Keratinocyte (primary cell): ENCODE measurements around the gene TSR1. TPM values are rescaled to one million over a fixed set of nuclear protein-coding genes. Genes with fewer than 3 reads are reported as not detected.

ENCODE experiments used
- DNase-seq: peaks from one replicate; pipeline ENCODE4 v3.0.0-alpha.2; 2011; ENCODE audit warnings: low read depth, missing footprints, low spot score
- FAIRE-seq: peaks from 2 replicates; lab custom pipeline; 2011; peaks lifted over from hg19 to GRCh38; lab: Jason Lieb, UNC
- H2AFZ ChIP-seq: 2 replicates; pipeline ENCODE4 v1.6.0; 2012; ENCODE audit warnings: low read length, control low read depth, inconsistent platforms; ENCODE audit not compliant: control insufficient read depth
- H3K27ac ChIP-seq: 2 replicates; pipeline ENCODE4 v1.5.1; 2011; ENCODE audit warnings: low read length; ENCODE audit not compliant: control insufficient read depth, insufficient read depth
- H3K27me3 ChIP-seq: 3 replicates; pipeline ENCODE4 v1.6.0; 2011; ENCODE audit warnings: low read length; ENCODE audit not compliant: control insufficient read depth, insufficient read depth; ENCODE audit errors: extremely low read depth
- H3K36me3 ChIP-seq, 2 experiments: 2 replicates in 1 of 2; 3 replicates in 1 of 2; pipeline ENCODE4 v1.5.1; 2011; ENCODE audit warnings: low read length in 2 of 2, mild to moderate bottlenecking in 1 of 2; ENCODE audit not compliant: control insufficient read depth in 2 of 2, insufficient read depth in 2 of 2; ENCODE audit errors: extremely low read depth in 1 of 2
- H3K4me1 ChIP-seq: 3 replicates; pipeline ENCODE4 v1.5.1; 2011; ENCODE audit warnings: low read length; ENCODE audit not compliant: control insufficient read depth, insufficient read depth; ENCODE audit errors: extremely low read depth
- H3K4me2 ChIP-seq: 3 replicates; pipeline ENCODE4 v1.6.0; 2011; ENCODE audit warnings: low read depth, low read length; ENCODE audit not compliant: control insufficient read depth, insufficient read depth; ENCODE audit errors: extremely low read depth
- H3K4me3 ChIP-seq, 3 experiments: fragments of 200-600 bp in 1 of 3; sonication (generic) in 1 of 3; 2 replicates in 2 of 3; 3 replicates in 1 of 3; pipeline ENCODE4 v1.5.1; 2011 to 2016; ENCODE audit warnings: low read length in 3 of 3, mild to moderate bottlenecking in 3 of 3, control low read depth in 2 of 3, inconsistent platforms in 1 of 3, low read depth in 1 of 3, mixed read lengths in 1 of 3, mixed run types in 1 of 3, moderate library complexity in 1 of 3; ENCODE audit not compliant: control insufficient read depth in 2 of 3, insufficient read depth in 2 of 3; ENCODE audit errors: extremely low read depth in 1 of 3
- H3K79me2 ChIP-seq: 2 replicates; pipeline ENCODE4 v1.6.0; 2012; ENCODE audit warnings: low read length; ENCODE audit not compliant: control insufficient read depth, insufficient read depth
- H3K9ac ChIP-seq: 3 replicates; pipeline ENCODE4 v1.6.0; 2011; ENCODE audit warnings: low read length; ENCODE audit not compliant: control insufficient read depth, insufficient read depth; ENCODE audit errors: extremely low read depth
- H3K9me1 ChIP-seq: 3 replicates; pipeline ENCODE4 v1.6.0; 2011; ENCODE audit warnings: low read length; ENCODE audit not compliant: control insufficient read depth, insufficient read depth; ENCODE audit errors: extremely low read depth
- H3K9me3 ChIP-seq: 2 replicates; pipeline ENCODE4 v1.5.1; 2012; ENCODE audit warnings: low read depth, low read length; ENCODE audit not compliant: control insufficient read depth
- H4K20me1 ChIP-seq: 3 replicates; pipeline ENCODE4 v1.6.0; 2011; ENCODE audit warnings: low read length; ENCODE audit not compliant: control insufficient read depth, insufficient read depth; ENCODE audit errors: extremely low read depth
- EZH2 ChIP-seq: IDR thresholded peaks from one replicate; pipeline ENCODE4 v1.6.1; 2012; ENCODE audit warnings: inconsistent platforms, mild to moderate bottlenecking, low read length, moderate library complexity
- dilution Hi-C: fragments of 300-500 bp; cut with MboI; formaldehyde crosslinking; loops from one replicate; pipeline ENCODE4 v1.7.0; 2020; ENCODE audit warnings: low sequenced_read_pairs; ENCODE audit not compliant: extremely low pct_ligation_motif_present
- polyA plus RNA-seq, 5 experiments: library from polyadenylated mRNA; depleted of rRNA in 3 of 5; stranded (reverse) in 3 of 5; stranded (forward) in 1 of 5; unstranded in 1 of 5; fragments of >200 nt; gene quantifications; 1 replicate in 1 of 5; 2 replicates in 3 of 5; 3 replicates in 1 of 5; pipeline versions ENCODE4 v1.2.1 to v1.2.3, GENCODE V29; 2011 to 2012; ENCODE audit warnings: missing spikeins in 2 of 5, low read depth in 1 of 5, low replicate concordance in 1 of 5
- TF ChIP-seq, protein P1 (sequence below), 3 experiments: IDR thresholded peaks in 1 of 3; conservative IDR thresholded peaks in 1 of 3; optimal IDR thresholded peaks in 1 of 3; 2 replicates in 2 of 3; 3 replicates in 1 of 3; pipeline versions ENCODE3 to v1.5.1; 2011; ENCODE audit warnings: low read length in 3 of 3, mild to moderate bottlenecking in 3 of 3, moderate library complexity in 2 of 3, control low read depth in 1 of 3, inconsistent platforms in 1 of 3; ENCODE audit not compliant: insufficient read depth in 2 of 3; ENCODE audit errors: extremely low read depth in 1 of 3

TSR1 gene
- polyA plus RNA-seq, 1 donor (not counting 4 experiments of a cell fraction or from before 2014, with no cell fraction given) = 17.1 TPM

DNA sequence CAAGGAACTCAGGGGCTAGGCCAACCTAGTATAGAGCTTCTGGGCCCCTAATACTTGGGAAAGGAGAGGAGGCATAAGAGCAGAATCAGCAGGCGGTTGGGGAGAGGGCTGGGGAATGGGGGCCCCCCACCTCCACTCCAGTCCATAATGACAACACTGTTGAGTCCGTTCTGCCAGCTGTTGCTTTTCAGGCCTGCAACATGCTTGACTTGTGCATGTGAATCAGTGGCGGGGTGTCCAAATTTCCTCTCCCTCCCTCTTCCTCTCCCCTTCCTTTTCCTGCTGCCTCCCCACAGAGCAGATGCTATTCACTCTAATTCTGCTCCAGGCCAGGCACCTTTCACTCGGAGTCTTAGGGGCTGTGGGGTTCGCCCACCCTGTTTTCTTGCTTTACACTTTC is 32.8 kb upstream of the TSR1 start:
- dilution Hi-C loops = no loop called here
- FAIRE-seq = no peak

DNA sequence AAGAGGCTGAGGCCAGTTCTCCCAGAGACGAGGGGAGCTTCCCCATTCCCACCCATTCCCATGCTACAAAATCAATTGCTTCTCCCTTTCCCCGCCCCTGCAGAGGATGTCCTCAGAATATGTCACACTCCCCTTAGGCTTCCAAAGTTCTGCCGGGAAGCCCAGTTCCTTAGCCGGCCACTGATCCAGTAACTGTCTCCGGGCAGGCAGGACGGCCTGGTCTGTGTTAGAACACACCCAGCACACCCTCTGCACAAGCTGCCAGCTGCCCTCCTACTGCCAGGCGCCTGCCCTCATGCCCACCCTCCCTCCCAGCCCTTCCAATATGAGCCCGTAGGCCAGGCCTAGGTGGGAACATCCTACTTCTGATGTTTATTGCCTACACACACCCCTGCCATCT is 32.1 kb upstream of the TSR1 start:
- H2AFZ ChIP-seq = no peak overlapping the region
- no peak for DNase-seq
- peaks cover 5 to 11% of the 10 kb centered on the region in 2 experiments for H3K36me3 ChIP-seq
- TF ChIP-seq EZH2 = no peak
- TF ChIP-seq, protein P1, sequence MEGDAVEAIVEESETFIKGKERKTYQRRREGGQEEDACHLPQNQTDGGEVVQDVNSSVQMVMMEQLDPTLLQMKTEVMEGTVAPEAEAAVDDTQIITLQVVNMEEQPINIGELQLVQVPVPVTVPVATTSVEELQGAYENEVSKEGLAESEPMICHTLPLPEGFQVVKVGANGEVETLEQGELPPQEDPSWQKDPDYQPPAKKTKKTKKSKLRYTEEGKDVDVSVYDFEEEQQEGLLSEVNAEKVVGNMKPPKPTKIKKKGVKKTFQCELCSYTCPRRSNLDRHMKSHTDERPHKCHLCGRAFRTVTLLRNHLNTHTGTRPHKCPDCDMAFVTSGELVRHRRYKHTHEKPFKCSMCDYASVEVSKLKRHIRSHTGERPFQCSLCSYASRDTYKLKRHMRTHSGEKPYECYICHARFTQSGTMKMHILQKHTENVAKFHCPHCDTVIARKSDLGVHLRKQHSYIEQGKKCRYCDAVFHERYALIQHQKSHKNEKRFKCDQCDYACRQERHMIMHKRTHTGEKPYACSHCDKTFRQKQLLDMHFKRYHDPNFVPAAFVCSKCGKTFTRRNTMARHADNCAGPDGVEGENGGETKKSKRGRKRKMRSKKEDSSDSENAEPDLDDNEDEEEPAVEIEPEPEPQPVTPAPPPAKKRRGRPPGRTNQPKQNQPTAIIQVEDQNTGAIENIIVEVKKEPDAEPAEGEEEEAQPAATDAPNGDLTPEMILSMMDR (optimal IDR thresholded peaks at IDR 0.05 in 1 of 3, IDR thresholded peaks at IDR 0.05 in 1 of 3, conservative IDR thresholded peaks at IDR 0.05 in 1 of 3; ENCODE audit: extremely low read depth in 1 of 3, insufficient read depth in 2 of 3, low read length in 3 of 3) = no peak
- no peaks in the 10 kb centered on the region for H3K9me1 ChIP-seq
- no peaks in the 10 kb centered on the region for H3K4me1 ChIP-seq
- H3K27ac ChIP-seq = no peak overlapping the region
- no peaks in the 10 kb centered on the region for H3K27me3 ChIP-seq
- no peak for FAIRE-seq
- H3K9me3 ChIP-seq = no peaks in the 10 kb centered on the region
- H4K20me1 ChIP-seq = peaks cover 2% of the 10 kb centered on the region
- no peak overlapping the region for H3K9ac ChIP-seq
- no peak overlapping the region for H3K4me3 ChIP-seq
- dilution Hi-C loops = no loop called here
- no peak overlapping the region for H3K4me2 ChIP-seq
- H3K79me2 ChIP-seq = no peaks in the 10 kb centered on the region

More for the DNA sequence above, 32.8 kb upstream of the TSR1 start:
- H3K4me3 ChIP-seq = no peak overlapping the region
- H4K20me1 ChIP-seq = peaks cover 2% of the 10 kb centered on the region
- H3K36me3 ChIP-seq = peaks cover 3 to 11% of the 10 kb centered on the region in 2 experiments
- H3K9ac ChIP-seq = no peak overlapping the region
- no peaks in the 10 kb centered on the region for H3K4me1 ChIP-seq
- H2AFZ ChIP-seq = no peak overlapping the region
- no peaks in the 10 kb centered on the region for H3K79me2 ChIP-seq
- H3K9me3 ChIP-seq = no peaks in the 10 kb centered on the region
- DNase-seq = no peak
- H3K4me2 ChIP-seq = no peak overlapping the region
- no peaks in the 10 kb centered on the region for H3K27me3 ChIP-seq
- TF ChIP-seq EZH2 = no peak
- TF ChIP-seq, protein P1 (optimal IDR thresholded peaks at IDR 0.05 in 1 of 3, IDR thresholded peaks at IDR 0.05 in 1 of 3, conservative IDR thresholded peaks at IDR 0.05 in 1 of 3; ENCODE audit: extremely low read depth in 1 of 3, insufficient read depth in 2 of 3, low read length in 3 of 3) = no peak
- H3K9me1 ChIP-seq = no peaks in the 10 kb centered on the region
- no peak overlapping the region for H3K27ac ChIP-seq
